Thoracic aorta (tissue), 2 donors: Measurements from ENCODE around the gene E2F6. TPM values are rescaled to one million over a fixed set of nuclear protein-coding genes. Genes with fewer than 3 reads are reported as not detected.

Experiments used
- ATAC-seq: fragments of 150-250 bp; one replicate; pipeline ENCODE4 v1.8.0; 2017; ENCODE audit warnings: low read depth; ENCODE audit not compliant: insufficient number of reproducible peaks, low FRiP score
- DNase-seq: peaks from one replicate; pipeline ENCODE4 v3.0.0-alpha.2; 2020; ENCODE audit warnings: low spot score
- H3K27ac ChIP-seq, 2 donors: fragments of 200-600 bp; sonication (generic); 1 replicate in 1 of 2; 2 replicates in 1 of 2; pipeline ENCODE4 v1.5.1; 2016; ENCODE audit warnings: mild to moderate bottlenecking in 2 of 2, moderate library complexity in 2 of 2
- H3K27me3 ChIP-seq: fragments of 200-600 bp; sonication (generic); replicated peaks from 2 replicates; pipeline ENCODE4 v1.6.0; 2016; ENCODE audit warnings: mild to moderate bottlenecking; ENCODE audit not compliant: insufficient read depth
- H3K36me3 ChIP-seq: fragments of 200-600 bp; sonication (generic); one replicate; pipeline ENCODE4 v1.5.1; 2016
- H3K4me1 ChIP-seq, 2 donors: fragments of 200-600 bp; sonication (generic); 1 replicate in 1 of 2; 2 replicates in 1 of 2; pipeline versions ENCODE4 v1.5.1 to v1.6.0; 2016; ENCODE audit warnings: low read depth in 2 of 2, mild to moderate bottlenecking in 1 of 2; ENCODE audit not compliant: control insufficient read depth in 1 of 2
- H3K4me3 ChIP-seq: fragments of 200-600 bp; sonication (generic); 2 replicates; pipeline ENCODE4 v1.5.1; 2016; ENCODE audit warnings: mild to moderate bottlenecking
- H3K9me3 ChIP-seq: fragments of 200-600 bp; sonication (generic); 2 replicates; pipeline ENCODE4 v1.5.1; 2016
- CTCF ChIP-seq: fragments of 200-600 bp; sonication (generic); IDR thresholded peaks from one replicate; pipeline ENCODE4 v1.5.1; 2019; ENCODE audit warnings: antibody characterized with exemption
- total RNA-seq, 2 donors: library from RNA; depleted of rRNA; stranded (reverse); fragments of >200 nt; gene quantifications; one replicate each; pipeline versions ENCODE4 v1.1.0 to v1.2.3, GENCODE V29; 2016

Gene E2F6
- total RNA-seq, 2 donors from 2014 or later, result 4.2 to 16.6 TPM

GRCh38 chr2:11433822-11434221 lies 32.1 kb downstream of the E2F6 start:
- H3K36me3 ChIP-seq, result peaks cover 3% of the 10 kb centered on the region
- no peaks in the 10 kb centered on the region for H3K27me3 ChIP-seq
- DNase-seq (no peak), ATAC-seq (no peak)
- no peaks in the 10 kb centered on the region for H3K4me1 ChIP-seq
- no peak for TF ChIP-seq CTCF
- no peak overlapping the region for H3K4me3 ChIP-seq
- H3K9me3 ChIP-seq, result no peaks in the 10 kb centered on the region
- H3K27ac ChIP-seq, result no peak overlapping the region

- DNase-seq, result no peak
- Histone ChIP-seq H3K36me3 (no peaks in the 10 kb centered on the region), H3K4me3 (no peak overlapping the region), H3K27me3 (no peaks in the 10 kb centered on the region), H3K9me3 (no peaks in the 10 kb centered on the region), H3K27ac (no peak overlapping the region), H3K4me1 (no peaks in the 10 kb centered on the region)
- TF ChIP-seq CTCF, result no peak
- ATAC-seq, result no peak
Measured at GRCh38 chr2:11430729-11431128, 35.2 kb downstream of the E2F6 start.

- TF ChIP-seq CTCF, result no peak
- DNase-seq (no peak), ATAC-seq (no peak)
- Histone ChIP-seq H3K36me3 (no peaks in the 10 kb centered on the region), H3K4me1 (no peaks in the 10 kb centered on the region), H3K4me3 (no peak overlapping the region), H3K27ac (no peak overlapping the region), H3K27me3 (no peaks in the 10 kb centered on the region), H3K9me3 (no peaks in the 10 kb centered on the region)
Measured at GRCh38 chr2:11427224-11427623, 38.7 kb downstream of the E2F6 start.

GRCh38 chr2:11422901-11423435 lies 43.0 kb downstream of the E2F6 start:
- DNase-seq (no peak), ATAC-seq (no peak)
- TF ChIP-seq CTCF, result no peak
- Histone ChIP-seq H3K4me3 (no peak overlapping the region), H3K36me3 (no peaks in the 10 kb centered on the region), H3K27me3 (no peaks in the 10 kb centered on the region), H3K27ac (no peak overlapping the region), H3K9me3 (peaks cover 3% of the 10 kb centered on the region), H3K4me1 (peaks cover 0 to 8% of the 10 kb centered on the region in 2 donors)

GRCh38 chr2:11422491-11422865 lies 43.5 kb downstream of the E2F6 start:
- Histone ChIP-seq H3K4me3 (no peak overlapping the region), H3K36me3 (no peaks in the 10 kb centered on the region), H3K9me3 (peaks cover 5% of the 10 kb centered on the region), H3K27ac (no peak overlapping the region), H3K27me3 (no peaks in the 10 kb centered on the region), H3K4me1 (peaks cover 0 to 8% of the 10 kb centered on the region in 2 donors)
- no peak for TF ChIP-seq CTCF
- no peak for DNase-seq
- ATAC-seq, result no peak
